Measurements from ENCODE around the gene MYO5B. TPM values are rescaled to one million over a fixed set of nuclear protein-coding genes. Genes with fewer than 3 reads are reported as not detected.

The MYO5B gene
- total RNA-seq, 1 donor from 2014 or later = 0.52 TPM

DNA sequence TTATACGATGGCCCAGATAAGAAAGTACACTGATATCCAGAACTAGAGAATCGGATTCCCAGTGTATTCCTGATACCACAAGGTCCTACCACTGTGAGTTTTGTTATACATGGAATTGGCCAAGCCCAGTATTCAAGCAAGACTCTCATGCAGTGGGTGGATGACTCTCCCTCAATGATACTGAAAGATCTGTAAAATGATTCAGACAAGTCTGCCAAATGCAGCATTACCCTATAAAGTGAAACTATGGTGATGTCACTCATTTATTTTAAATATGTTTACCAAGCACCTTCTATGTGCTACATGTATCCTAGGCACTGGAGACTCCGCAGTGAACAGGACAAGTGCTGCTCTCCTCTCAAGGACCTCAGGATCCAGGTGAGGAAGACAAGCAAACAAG lies 22.6 kb downstream of the MYO5B start:
- Histone ChIP-seq H3K27ac (ENCODE audit: low read depth, low read length) (no peak overlapping the region), H3K9ac (ENCODE audit: low read depth in 1 of 3, low read length in 3 of 3) (no peak overlapping the region), H3K27me3 (ENCODE audit: control insufficient read depth in 3 of 3, insufficient read depth in 3 of 3, low read length in 3 of 3) (peaks cover 0 to 20% (median 5%) of the 10 kb centered on the region in 3 donors), H3K9me3 (ENCODE audit: control insufficient read depth in 3 of 3, low read length in 3 of 3) (no peaks in the 10 kb centered on the region), H3K36me3 (ENCODE audit: control insufficient read depth in 3 of 3, insufficient read depth in 3 of 3, low read length in 3 of 3) (no peaks in the 10 kb centered on the region), H3K4me1 (ENCODE audit: control insufficient read depth in 3 of 3, insufficient read depth in 3 of 3, low read length in 3 of 3) (no peaks in the 10 kb centered on the region), H3K4me3 (ENCODE audit: low read length in 3 of 3) (no peak overlapping the region)

DNA sequence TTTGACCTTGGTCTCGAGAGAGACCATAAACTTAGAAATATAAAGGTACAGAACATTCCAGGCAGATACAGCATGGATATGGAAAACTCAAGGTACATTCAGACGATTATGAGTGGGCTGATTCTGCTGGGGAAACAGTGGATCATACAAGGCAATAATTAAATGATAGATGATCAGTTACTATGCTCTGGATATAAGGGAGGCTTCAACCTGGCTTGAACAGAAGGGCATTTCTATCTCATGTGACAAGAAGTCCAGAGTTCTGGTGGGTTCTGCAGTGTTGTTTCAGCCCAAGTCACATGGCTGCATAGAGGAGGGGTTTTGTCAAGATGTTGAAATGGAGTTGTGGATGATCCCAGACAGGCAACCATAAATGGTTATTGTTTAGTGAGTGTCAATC lies 23.5 kb downstream of the MYO5B start:
- peaks cover 0 to 20% (median 5%) of the 10 kb centered on the region in 3 donors for H3K27me3 ChIP-seq (ENCODE audit: control insufficient read depth in 3 of 3, insufficient read depth in 3 of 3, low read length in 3 of 3)
- H3K9ac ChIP-seq (ENCODE audit: low read depth in 1 of 3, low read length in 3 of 3) = no peak overlapping the region
- no peak overlapping the region for H3K4me3 ChIP-seq (ENCODE audit: low read length in 3 of 3)
- no peaks in the 10 kb centered on the region for H3K36me3 ChIP-seq (ENCODE audit: control insufficient read depth in 3 of 3, insufficient read depth in 3 of 3, low read length in 3 of 3)
- no peak overlapping the region for H3K27ac ChIP-seq (ENCODE audit: low read depth, low read length)
- no peaks in the 10 kb centered on the region for H3K4me1 ChIP-seq (ENCODE audit: control insufficient read depth in 3 of 3, insufficient read depth in 3 of 3, low read length in 3 of 3)
- H3K9me3 ChIP-seq (ENCODE audit: control insufficient read depth in 3 of 3, low read length in 3 of 3) = no peaks in the 10 kb centered on the region

DNA sequence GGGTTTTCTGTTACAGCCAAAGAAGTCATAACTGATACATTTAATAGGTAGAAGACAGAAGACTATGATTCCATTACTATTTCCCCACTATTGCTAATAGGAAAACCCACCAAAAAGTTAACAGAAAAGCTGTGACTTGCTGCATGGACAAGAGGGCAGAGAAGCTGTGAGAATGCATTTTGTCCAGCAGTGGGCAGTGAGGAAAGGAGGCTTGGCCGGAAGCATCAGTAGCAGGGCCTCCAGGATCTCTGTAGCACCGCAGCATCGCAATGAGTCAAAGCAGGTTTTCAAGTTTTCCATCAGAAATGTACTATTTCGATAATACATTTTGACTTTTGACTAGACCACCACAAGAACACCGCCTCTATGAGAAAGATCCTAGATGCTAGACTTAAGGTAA lies 24.9 kb downstream of the MYO5B start:
- Histone ChIP-seq H3K9me3 (ENCODE audit: control insufficient read depth in 3 of 3, low read length in 3 of 3) (no peaks in the 10 kb centered on the region), H3K4me3 (ENCODE audit: low read length in 3 of 3) (no peak overlapping the region), H3K4me1 (ENCODE audit: control insufficient read depth in 3 of 3, insufficient read depth in 3 of 3, low read length in 3 of 3) (no peaks in the 10 kb centered on the region), H3K9ac (ENCODE audit: low read depth in 1 of 3, low read length in 3 of 3) (no peak overlapping the region), H3K27ac (ENCODE audit: low read depth, low read length) (no peak overlapping the region), H3K36me3 (ENCODE audit: control insufficient read depth in 3 of 3, insufficient read depth in 3 of 3, low read length in 3 of 3) (no peaks in the 10 kb centered on the region), H3K27me3 (ENCODE audit: control insufficient read depth in 3 of 3, insufficient read depth in 3 of 3, low read length in 3 of 3) (peaks cover 0 to 9% (median 0%) of the 10 kb centered on the region in 3 donors)

DNA sequence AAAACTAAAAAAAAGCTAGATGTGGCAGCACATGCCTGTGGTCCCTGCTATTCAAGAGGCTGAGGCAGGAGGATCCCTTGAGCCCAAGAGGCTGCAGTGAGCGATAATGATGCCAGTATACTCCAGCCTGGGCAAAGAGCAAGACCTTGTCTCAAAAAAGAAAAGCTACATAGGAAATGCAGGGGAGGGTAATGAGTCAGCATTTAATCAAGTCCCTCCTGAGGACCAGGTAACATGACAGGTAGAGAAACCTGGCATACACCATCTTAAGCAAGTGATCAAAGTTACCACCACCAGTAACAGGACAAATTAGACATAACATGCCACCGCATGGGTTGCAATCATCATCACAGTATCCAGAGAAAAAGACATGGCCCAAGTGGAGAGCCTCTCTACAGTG lies 25.8 kb downstream of the MYO5B start:
- no peaks in the 10 kb centered on the region for H3K36me3 ChIP-seq (ENCODE audit: control insufficient read depth in 3 of 3, insufficient read depth in 3 of 3, low read length in 3 of 3)
- H3K27me3 ChIP-seq (ENCODE audit: control insufficient read depth in 3 of 3, insufficient read depth in 3 of 3, low read length in 3 of 3) = peaks cover 0 to 1% (median 0%) of the 10 kb centered on the region in 3 donors

DNA sequence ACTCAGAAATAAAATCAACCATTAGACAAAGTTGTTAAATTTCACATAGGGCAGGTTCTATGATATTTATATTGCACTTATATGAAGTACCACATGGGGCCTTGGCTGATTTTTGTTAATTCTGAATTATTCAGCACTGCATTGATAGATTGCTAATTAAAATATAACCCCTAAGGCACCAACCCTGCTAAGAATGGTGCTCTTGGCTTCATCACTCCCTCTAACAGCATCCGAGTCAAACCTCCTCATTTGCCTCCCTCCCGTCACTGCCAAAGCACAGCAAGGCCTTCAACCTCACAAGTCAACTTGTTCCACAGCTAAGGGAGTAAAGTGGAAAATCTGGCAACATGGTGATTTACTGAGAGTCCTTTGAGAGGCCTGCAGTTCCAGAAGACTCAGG lies 27.0 kb downstream of the MYO5B start:
- Histone ChIP-seq H3K9ac (ENCODE audit: low read depth in 1 of 3, low read length in 3 of 3) (no peak overlapping the region), H3K4me1 (ENCODE audit: control insufficient read depth in 3 of 3, insufficient read depth in 3 of 3, low read length in 3 of 3) (no peaks in the 10 kb centered on the region), H3K4me3 (ENCODE audit: low read length in 3 of 3) (no peak overlapping the region), H3K27ac (ENCODE audit: low read depth, low read length) (no peak overlapping the region), H3K36me3 (ENCODE audit: control insufficient read depth in 3 of 3, insufficient read depth in 3 of 3, low read length in 3 of 3) (no peaks in the 10 kb centered on the region), H3K9me3 (ENCODE audit: control insufficient read depth in 3 of 3, low read length in 3 of 3) (no peaks in the 10 kb centered on the region), H3K27me3 (ENCODE audit: control insufficient read depth in 3 of 3, insufficient read depth in 3 of 3, low read length in 3 of 3) (peaks cover 0 to 5% (median 0%) of the 10 kb centered on the region in 3 donors)

More for the DNA sequence above, 25.8 kb downstream of the MYO5B start:
- Histone ChIP-seq H3K4me1 (ENCODE audit: control insufficient read depth in 3 of 3, insufficient read depth in 3 of 3, low read length in 3 of 3) (no peaks in the 10 kb centered on the region), H3K9ac (ENCODE audit: low read depth in 1 of 3, low read length in 3 of 3) (no peak overlapping the region), H3K9me3 (ENCODE audit: control insufficient read depth in 3 of 3, low read length in 3 of 3) (no peaks in the 10 kb centered on the region), H3K27ac (ENCODE audit: low read depth, low read length) (no peak overlapping the region), H3K4me3 (ENCODE audit: low read length in 3 of 3) (no peak overlapping the region)

DNA sequence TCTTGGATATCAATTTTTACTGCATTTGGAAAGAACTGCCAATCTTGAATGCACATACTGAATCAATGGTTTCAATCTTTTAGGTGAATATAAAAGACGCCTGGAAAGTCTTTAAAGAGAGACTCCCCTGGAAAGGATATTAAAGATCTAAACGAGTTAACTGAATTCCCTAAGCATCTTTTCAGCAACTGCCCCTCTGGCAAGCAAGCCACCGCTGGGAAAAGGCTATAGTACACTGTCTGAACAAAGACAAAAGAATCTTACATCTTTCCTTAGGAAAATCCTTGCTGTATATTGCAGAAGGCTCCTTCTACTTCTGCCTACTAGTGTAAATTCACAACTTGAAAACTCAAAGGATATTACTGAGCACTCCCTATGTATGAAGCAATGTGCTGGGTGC lies 28.0 kb downstream of the MYO5B start:
- Histone ChIP-seq H3K27me3 (ENCODE audit: control insufficient read depth in 3 of 3, insufficient read depth in 3 of 3, low read length in 3 of 3) (peaks cover 5 to 11% (median 6%) of the 10 kb centered on the region in 3 donors), H3K9ac (ENCODE audit: low read depth in 1 of 3, low read length in 3 of 3) (no peak overlapping the region)

DNA sequence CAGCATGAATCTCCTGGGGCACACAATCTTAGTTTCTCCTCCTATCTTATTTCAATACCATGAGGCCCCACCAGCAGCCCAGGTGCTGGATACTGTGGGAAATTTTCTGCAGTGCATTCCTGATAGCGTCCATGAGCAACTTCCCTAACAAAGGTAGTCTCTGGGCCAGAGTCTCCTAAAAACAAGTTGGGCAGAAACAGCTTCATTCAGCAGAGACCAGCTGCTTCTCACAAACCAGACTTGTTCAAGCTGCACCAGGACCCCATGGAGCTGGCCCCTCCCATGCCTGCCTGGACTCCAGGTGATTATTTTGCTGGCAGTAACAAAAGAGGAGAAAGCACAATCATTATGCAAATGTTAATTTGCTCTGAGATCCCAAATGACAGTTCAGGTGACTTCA lies 31.4 kb downstream of the MYO5B start:
- Histone ChIP-seq H3K27me3 (ENCODE audit: control insufficient read depth in 3 of 3, insufficient read depth in 3 of 3, low read length in 3 of 3) (peaks cover 5 to 26% (median 16%) of the 10 kb centered on the region in 3 donors), H3K36me3 (ENCODE audit: control insufficient read depth in 3 of 3, insufficient read depth in 3 of 3, low read length in 3 of 3) (no peaks in the 10 kb centered on the region)

More for the DNA sequence above, 28.0 kb downstream of the MYO5B start:
- Histone ChIP-seq H3K27ac (ENCODE audit: low read depth, low read length) (no peak overlapping the region), H3K4me3 (ENCODE audit: low read length in 3 of 3) (no peak overlapping the region), H3K36me3 (ENCODE audit: control insufficient read depth in 3 of 3, insufficient read depth in 3 of 3, low read length in 3 of 3) (no peaks in the 10 kb centered on the region), H3K4me1 (ENCODE audit: control insufficient read depth in 3 of 3, insufficient read depth in 3 of 3, low read length in 3 of 3) (no peaks in the 10 kb centered on the region), H3K9me3 (ENCODE audit: control insufficient read depth in 3 of 3, low read length in 3 of 3) (no peaks in the 10 kb centered on the region)

DNA sequence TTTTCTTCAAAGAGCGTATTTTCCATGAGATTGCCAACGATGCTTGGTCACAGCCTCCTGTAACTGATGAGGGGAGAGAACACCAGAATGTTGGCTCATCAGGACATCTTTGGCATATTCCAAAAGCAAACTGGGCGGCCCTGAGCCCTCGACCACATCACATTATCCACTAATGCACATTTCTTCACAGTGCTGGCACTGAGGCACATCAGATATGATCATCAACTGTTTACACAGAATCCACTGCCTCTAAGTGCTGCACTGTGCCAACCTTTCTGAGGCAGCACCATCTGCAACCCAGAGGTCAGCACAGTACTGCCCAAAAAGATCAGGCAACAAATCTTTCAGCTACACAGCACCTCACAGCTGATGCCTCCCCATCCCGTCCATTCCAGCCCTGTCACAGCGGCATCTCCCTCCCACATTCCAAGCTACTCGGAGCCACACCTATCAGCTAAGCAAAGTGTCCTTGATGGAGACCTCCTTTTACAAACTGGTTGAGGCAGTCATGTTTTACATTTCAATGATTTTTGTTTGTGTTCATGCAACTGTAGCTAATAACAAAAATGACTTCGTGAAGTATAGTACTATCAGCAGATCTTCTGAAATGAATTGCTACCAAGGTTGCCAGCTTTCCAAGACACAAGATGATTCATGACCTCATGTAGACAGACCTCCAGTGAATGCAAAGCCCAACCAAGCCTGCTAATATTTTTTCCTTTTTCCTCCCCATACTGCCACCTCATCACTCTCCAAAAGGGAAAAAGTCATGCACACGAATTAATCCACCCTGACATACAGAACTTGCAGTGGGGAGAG lies 32.3 kb downstream of the MYO5B start:
- Histone ChIP-seq H3K27me3 (ENCODE audit: control insufficient read depth in 3 of 3, insufficient read depth in 3 of 3, low read length in 3 of 3) (peaks cover 5 to 26% (median 16%) of the 10 kb centered on the region in 3 donors), H3K4me1 (ENCODE audit: control insufficient read depth in 3 of 3, insufficient read depth in 3 of 3, low read length in 3 of 3) (no peaks in the 10 kb centered on the region), H3K9me3 (ENCODE audit: control insufficient read depth in 3 of 3, low read length in 3 of 3) (no peaks in the 10 kb centered on the region), H3K4me3 (ENCODE audit: low read length in 3 of 3) (no peak overlapping the region), H3K9ac (ENCODE audit: low read depth in 1 of 3, low read length in 3 of 3) (no peak overlapping the region), H3K36me3 (ENCODE audit: control insufficient read depth in 3 of 3, insufficient read depth in 3 of 3, low read length in 3 of 3) (no peaks in the 10 kb centered on the region), H3K27ac (ENCODE audit: low read depth, low read length) (no peak overlapping the region)

More for the DNA sequence above, 31.4 kb downstream of the MYO5B start:
- Histone ChIP-seq H3K9me3 (ENCODE audit: control insufficient read depth in 3 of 3, low read length in 3 of 3) (no peaks in the 10 kb centered on the region), H3K27ac (ENCODE audit: low read depth, low read length) (no peak overlapping the region), H3K9ac (ENCODE audit: low read depth in 1 of 3, low read length in 3 of 3) (no peak overlapping the region), H3K4me1 (ENCODE audit: control insufficient read depth in 3 of 3, insufficient read depth in 3 of 3, low read length in 3 of 3) (no peaks in the 10 kb centered on the region), H3K4me3 (ENCODE audit: low read length in 3 of 3) (no peak overlapping the region)

DNA sequence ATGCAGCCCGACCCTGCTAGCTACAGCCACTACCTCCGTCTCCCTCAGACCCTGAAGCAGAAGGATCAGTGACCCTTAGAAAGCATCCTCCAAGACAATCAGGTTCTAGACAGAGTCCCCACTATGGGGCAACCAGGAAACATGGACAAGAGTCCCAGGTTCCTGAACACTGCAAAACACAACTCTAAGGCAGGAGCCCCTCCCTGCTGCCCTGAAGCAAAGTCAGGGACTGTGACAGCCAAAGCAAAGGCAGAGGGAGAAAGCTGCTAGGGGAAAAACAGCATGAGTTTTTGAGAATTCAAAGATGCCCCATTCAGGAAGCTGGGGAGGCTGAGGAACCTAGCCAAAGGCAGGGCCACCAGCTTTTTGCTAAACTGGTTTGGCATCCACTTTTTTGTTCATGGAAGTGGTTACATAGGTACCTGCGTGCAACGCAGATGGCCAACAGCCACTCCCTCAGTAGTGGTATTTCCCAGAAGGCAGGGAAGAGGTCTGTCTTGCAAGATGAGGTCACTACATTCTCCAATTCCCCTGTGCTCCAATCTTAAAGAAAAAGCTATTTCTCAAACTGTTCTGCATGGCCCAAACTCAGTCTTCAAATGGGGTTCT lies 33.2 kb downstream of the MYO5B start:
- Histone ChIP-seq H3K27ac (ENCODE audit: low read depth, low read length) (no peak overlapping the region), H3K4me1 (ENCODE audit: control insufficient read depth in 3 of 3, insufficient read depth in 3 of 3, low read length in 3 of 3) (no peaks in the 10 kb centered on the region), H3K36me3 (ENCODE audit: control insufficient read depth in 3 of 3, insufficient read depth in 3 of 3, low read length in 3 of 3) (no peaks in the 10 kb centered on the region), H3K9me3 (ENCODE audit: control insufficient read depth in 3 of 3, low read length in 3 of 3) (no peaks in the 10 kb centered on the region), H3K4me3 (ENCODE audit: low read length in 3 of 3) (no peak overlapping the region), H3K27me3 (ENCODE audit: control insufficient read depth in 3 of 3, insufficient read depth in 3 of 3, low read length in 3 of 3) (peaks cover 5 to 26% (median 16%) of the 10 kb centered on the region in 3 donors), H3K9ac (ENCODE audit: low read depth in 1 of 3, low read length in 3 of 3) (no peak overlapping the region)

DNA sequence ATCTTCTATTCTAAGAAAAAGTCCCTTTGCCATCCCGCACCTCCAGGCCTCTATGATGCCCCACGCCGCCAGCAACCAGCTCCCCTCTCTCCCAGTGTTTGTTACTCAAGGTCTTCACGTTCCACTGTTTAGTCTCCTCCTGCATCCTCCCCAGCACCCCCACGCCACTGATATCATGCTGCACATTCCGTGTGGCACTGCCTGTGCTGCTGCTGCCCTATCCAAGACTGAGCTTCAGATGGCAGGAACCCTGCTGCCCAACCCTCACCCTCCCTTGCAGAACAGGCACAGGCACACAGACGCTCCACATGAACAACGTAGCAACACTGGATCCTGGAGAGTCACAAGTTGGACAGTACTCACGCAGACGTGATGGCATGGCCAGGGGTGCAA lies 35.3 kb downstream of the MYO5B start:
- H3K9ac ChIP-seq (ENCODE audit: low read depth in 1 of 3, low read length in 3 of 3) = no peak overlapping the region
- no peaks in the 10 kb centered on the region for H3K9me3 ChIP-seq (ENCODE audit: control insufficient read depth in 3 of 3, low read length in 3 of 3)
- no peak overlapping the region for H3K27ac ChIP-seq (ENCODE audit: low read depth, low read length)
- H3K36me3 ChIP-seq (ENCODE audit: control insufficient read depth in 3 of 3, insufficient read depth in 3 of 3, low read length in 3 of 3) = no peaks in the 10 kb centered on the region
- H3K4me3 ChIP-seq (ENCODE audit: low read length in 3 of 3) = no peak overlapping the region
- H3K27me3 ChIP-seq (ENCODE audit: control insufficient read depth in 3 of 3, insufficient read depth in 3 of 3, low read length in 3 of 3) = peaks cover 5 to 26% (median 16%) of the 10 kb centered on the region in 3 donors
- no peaks in the 10 kb centered on the region for H3K4me1 ChIP-seq (ENCODE audit: control insufficient read depth in 3 of 3, insufficient read depth in 3 of 3, low read length in 3 of 3)

Data from skeletal muscle tissue (tissue), 4 donors.